LNCaP clone FGC (cell line): ENCODE data around the gene PKN1.
"Not testable (repeated sequence)": the region's sequence is repeated elsewhere in the genome, so short reads cannot be mapped to it uniquely, and the experiment has no call there.

Source experiments
- DNase-seq: peaks from one replicate; pipeline ENCODE4 v3.0.0-alpha.2; 2011; ENCODE audit warnings: low read depth
- H3K4me3 ChIP-seq: 2 replicates; pipeline ENCODE4 v1.5.1; 2011; ENCODE audit warnings: mild to moderate bottlenecking, low read depth, low read length, control low read depth
- TF ChIP-seq, protein P1 (sequence below): IDR thresholded peaks from 2 replicates; pipeline ENCODE4 v1.5.1; 2012; ENCODE audit warnings: mild to moderate bottlenecking; ENCODE audit not compliant: control insufficient read depth, insufficient read depth; ENCODE audit errors: extremely low read depth

The PKN1 gene

DNA sequence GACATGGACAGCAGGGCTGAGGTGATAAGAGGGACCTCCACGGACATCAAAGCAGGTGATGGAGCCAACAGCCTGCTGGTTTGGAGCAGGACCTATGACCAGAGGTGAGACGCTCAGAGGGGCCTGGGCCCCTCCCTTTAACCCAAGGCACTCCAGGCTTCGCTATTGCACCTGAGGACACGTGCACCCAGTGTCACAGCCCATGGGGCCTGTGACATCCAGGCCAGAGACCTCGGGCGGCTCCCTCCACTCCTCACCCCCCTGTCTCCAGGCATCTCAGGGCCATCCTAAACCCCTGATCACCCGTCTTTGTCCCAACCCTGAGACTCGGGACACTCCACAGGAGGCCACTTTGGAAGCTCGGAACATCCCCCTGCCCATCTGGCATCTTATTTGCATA lies 38.9 kb upstream of the PKN1 start:
- TF ChIP-seq, protein P1, sequence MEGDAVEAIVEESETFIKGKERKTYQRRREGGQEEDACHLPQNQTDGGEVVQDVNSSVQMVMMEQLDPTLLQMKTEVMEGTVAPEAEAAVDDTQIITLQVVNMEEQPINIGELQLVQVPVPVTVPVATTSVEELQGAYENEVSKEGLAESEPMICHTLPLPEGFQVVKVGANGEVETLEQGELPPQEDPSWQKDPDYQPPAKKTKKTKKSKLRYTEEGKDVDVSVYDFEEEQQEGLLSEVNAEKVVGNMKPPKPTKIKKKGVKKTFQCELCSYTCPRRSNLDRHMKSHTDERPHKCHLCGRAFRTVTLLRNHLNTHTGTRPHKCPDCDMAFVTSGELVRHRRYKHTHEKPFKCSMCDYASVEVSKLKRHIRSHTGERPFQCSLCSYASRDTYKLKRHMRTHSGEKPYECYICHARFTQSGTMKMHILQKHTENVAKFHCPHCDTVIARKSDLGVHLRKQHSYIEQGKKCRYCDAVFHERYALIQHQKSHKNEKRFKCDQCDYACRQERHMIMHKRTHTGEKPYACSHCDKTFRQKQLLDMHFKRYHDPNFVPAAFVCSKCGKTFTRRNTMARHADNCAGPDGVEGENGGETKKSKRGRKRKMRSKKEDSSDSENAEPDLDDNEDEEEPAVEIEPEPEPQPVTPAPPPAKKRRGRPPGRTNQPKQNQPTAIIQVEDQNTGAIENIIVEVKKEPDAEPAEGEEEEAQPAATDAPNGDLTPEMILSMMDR = no peak
- no peak for DNase-seq
- H3K4me3 ChIP-seq = no peak overlapping the region

DNA sequence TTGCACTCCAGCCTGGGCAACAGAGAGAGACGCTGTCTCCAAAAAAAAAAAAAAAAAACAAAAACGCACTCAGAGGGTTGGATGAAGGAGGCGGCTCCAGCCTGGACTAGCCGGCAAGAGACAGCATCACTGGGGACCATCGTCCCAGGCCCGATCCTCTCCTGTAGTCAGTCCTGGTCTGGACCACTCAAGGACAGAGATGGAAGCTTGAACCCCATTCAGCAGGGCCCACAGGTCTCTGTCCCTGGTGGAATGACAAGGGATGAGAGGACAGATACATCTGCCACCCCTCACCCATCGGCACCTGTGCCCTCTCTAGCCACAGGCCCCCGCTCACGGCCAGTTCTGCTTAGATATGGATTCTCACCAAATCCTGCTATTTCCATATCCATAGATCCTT lies 37.8 kb upstream of the PKN1 start:
- no peak for DNase-seq
- no peak overlapping the region for H3K4me3 ChIP-seq
- TF ChIP-seq, protein P1 = no peak

DNA sequence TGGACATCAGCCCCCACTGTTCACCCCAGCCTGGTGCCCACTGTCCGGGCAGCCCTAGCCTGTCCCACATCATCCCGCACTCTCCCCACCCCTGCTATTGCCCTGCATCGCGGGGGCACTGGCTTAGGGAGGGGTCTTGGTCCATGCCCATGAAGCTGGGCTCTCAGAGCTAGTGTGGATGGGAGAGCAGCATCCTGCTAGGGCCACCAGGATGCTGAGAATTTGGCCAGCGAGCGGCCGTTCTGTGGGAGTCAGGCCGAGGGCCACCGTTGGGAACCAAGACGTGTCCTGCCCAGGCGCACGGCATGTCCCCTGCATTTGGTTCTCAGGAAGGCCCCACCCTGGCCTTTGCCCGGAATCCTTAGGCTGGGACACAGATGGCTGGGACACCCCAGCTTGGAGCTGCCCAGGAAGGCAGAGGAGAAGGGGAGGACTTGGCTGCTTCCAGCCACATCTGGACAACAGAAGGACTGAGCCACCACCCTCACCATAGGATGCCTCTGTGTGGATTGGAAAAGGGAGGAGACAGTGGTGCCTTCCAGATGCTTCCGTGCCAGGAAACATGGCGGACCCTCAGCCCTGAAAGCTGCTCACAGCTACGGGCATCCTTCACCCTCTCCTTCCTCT lies 37.3 kb upstream of the PKN1 start:
- DNase-seq = no peak
- TF ChIP-seq, protein P1 = no peak
- no peak overlapping the region for H3K4me3 ChIP-seq

DNA sequence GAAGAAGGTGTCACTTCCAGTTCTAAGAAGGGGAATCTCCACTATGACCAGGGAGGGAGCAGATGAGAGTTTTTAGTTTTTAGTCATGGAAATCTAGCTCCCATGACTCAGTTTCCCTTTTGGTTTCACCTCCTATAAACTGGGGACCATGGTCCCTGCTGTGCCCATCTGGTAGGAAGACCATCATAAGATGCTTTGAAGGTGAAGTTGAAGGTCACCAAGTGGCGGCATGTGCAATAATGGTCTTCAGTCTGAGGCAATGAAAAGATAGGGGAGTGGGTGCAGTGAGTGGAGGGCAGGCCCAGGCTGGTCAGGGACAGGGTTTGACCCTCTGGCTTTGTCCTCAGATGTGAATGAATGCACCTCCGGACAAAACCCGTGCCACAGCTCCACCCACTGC lies 36.4 kb upstream of the PKN1 start:
- DNase-seq, H3K4me3 ChIP-seq: not testable (repeated sequence)

DNA sequence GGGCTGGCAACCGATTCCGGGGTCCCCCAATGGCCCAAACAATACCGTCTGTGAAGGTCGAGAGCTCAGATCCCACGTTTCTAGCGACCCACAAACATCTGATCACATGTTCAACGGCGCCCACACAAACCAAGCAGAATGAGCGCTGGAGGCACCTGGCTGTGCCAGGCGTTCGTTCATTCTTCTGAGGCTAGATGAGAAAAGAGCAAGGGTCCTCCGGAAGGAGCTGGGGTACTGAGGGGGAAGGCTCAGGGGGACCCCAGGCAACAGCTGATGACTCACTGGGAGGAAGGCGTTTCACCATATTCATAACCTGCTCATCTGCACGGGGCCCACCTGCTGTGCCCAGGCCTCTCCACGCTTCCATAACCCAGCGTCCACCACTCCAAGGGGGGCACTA lies 35.9 kb upstream of the PKN1 start:
- not testable (repeated sequence) for H3K4me3 ChIP-seq, DNase-seq

DNA sequence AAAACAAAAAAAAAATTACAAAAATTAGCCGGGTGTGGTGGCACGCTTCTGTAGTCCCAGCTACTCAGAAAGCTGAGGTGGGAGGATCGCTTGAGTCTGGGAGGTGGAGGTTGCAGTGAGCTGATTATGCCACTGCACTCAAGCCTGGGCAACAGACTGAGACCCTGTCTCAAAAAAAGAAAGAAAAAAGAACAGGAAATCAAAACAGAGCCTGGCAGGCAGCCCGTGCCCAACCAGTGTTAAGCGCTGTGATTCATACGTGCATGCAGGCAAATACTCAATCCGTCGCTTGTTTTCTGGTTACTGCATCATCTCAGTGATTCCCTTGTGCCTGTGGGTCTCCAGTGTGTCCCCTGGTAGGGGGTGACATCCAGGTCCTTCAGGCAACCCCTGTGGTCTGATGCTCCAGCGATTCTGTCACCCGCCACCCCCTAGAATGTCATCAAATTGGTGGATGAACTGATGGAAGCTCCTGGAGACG lies 32.1 kb upstream of the PKN1 start:
- no peak for DNase-seq
- H3K4me3 ChIP-seq = no peak overlapping the region
- TF ChIP-seq, protein P1 = no peak

DNA sequence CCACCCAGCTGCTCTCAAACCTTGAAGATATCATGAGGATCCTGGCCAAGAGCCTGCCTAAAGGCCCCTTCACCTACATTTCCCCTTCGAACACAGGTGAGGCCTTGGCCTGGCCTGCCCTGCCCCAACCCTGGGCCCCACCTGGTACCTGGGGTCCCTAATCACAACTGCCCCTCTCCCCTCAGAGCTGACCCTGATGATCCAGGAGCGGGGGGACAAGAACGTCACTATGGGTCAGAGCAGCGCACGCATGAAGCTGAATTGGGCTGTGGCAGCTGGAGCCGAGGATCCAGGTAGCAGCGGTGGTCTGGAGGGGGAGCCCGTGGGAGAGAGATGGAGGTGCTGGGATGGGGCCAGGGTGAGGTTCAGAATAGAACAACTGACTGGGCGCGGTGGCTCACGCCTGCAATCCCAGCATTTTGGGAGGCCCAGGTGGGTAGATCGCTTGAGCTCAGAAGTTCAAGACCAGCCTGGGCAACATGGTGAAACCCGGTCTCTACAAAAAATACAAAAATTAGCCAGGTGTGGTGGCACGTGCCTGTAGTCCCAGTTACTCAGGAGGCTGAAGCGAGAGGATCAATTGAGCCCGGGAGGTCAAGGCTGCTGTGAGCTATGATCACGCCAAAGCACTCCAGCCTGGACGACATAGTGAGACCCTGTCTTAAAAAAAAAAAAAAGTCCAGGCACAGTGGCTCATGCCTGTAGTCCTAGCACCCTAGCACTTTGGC lies 31.5 kb upstream of the PKN1 start:
- TF ChIP-seq, protein P1 = no peak
- DNase-seq = no peak
- no peak overlapping the region for H3K4me3 ChIP-seq
